ENCODE measurements around the gene DIAPH1.

Gene DIAPH1

GRCh38 chr5:141609044-141609443 is 9.8 kb downstream of the DIAPH1 start:
- no peak for TF ChIP-seq ZNF274 (IDR thresholded peaks at IDR 0.05; ENCODE audit: low read depth, low read length)

DNA sequence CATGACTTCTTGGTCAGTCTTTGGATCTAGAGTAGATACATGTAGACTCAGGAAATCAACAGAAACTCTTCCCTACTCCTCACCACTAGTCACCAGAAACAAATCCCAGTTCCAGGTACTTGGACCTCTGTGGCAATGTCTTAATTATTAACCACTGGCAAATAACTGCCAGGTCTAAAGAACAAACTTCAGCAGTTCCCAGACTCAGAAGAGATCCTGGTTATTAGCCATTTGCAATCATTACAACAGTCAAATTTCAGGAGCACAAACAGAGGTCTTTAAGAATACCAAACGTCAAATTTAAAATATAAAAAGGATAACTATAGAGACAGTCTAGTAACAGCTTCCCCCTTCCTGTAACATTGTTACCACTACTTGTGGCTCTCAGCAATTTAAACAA is 10.2 kb downstream of the DIAPH1 start:
- TF ChIP-seq ZNF274 (IDR thresholded peaks at IDR 0.05; ENCODE audit: low read depth, low read length), result no peak

More at GRCh38 chr5:141609044-141609443, 9.8 kb downstream of the DIAPH1 start:
- no peak overlapping the region for H3K4me3 ChIP-seq (ENCODE audit: low read length)

GRCh38 chr5:141608046-141608445 is 10.8 kb downstream of the DIAPH1 start:
- TF ChIP-seq ZNF274 (IDR thresholded peaks at IDR 0.05; ENCODE audit: low read depth, low read length), result no peak
- H3K4me3 ChIP-seq (ENCODE audit: low read length), result no peak overlapping the region

More for the DNA sequence above, 10.2 kb downstream of the DIAPH1 start:
- H3K4me3 ChIP-seq (ENCODE audit: low read length), result no peak overlapping the region

- 0 out of 2 replicates have a peak overlapping the region, but pooled peaks have one; percentile 73 for H3K4me3 ChIP-seq (ENCODE audit: low read length)
- TF ChIP-seq ZNF274 (IDR thresholded peaks at IDR 0.05; ENCODE audit: low read depth, low read length), result no peak
Measured at GRCh38 chr5:141605523-141606277, 13.1 kb downstream of the DIAPH1 start.

DNA sequence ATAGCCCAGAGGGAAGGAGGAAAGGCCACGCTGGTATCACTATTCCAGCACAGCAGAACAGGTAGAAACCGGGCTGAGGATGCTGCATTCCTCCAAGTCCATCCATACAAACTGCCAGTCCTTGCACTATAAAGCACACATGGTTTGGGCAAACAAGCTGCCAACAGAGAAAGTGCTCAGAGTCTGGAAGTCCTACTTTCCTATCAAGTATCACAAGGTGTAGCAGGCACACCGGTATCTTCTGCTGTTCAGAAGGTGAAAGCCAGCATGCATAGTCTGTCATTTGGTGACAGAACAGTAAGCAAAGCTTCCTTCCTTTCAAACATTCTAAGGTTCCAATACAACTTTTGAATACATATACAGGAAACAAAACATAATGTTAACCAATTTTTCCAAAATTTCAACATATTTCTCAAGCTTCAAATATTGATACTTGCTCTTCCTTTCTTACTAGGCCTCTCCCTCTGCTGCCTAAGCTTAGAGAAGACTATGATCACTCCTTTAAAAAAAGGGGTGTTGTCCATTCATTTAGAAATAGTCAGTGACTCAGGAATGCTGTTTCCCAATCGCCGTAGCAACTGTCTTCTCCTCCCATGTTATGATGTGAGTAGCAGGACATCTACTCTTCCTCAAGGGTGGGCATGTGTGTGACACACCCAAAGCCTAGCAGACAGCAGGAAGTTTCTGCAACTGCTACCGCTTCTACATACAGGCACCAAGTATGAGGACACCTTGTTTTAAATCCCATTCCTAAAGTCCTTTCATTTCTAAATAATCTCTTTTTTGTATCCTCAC is 14.7 kb downstream of the DIAPH1 start:
- no peak for TF ChIP-seq ZNF274 (IDR thresholded peaks at IDR 0.05; ENCODE audit: low read depth, low read length)
- no peak overlapping the region; the same call in 1 of the 2 replicates for H3K4me3 ChIP-seq (ENCODE audit: low read length)

DNA sequence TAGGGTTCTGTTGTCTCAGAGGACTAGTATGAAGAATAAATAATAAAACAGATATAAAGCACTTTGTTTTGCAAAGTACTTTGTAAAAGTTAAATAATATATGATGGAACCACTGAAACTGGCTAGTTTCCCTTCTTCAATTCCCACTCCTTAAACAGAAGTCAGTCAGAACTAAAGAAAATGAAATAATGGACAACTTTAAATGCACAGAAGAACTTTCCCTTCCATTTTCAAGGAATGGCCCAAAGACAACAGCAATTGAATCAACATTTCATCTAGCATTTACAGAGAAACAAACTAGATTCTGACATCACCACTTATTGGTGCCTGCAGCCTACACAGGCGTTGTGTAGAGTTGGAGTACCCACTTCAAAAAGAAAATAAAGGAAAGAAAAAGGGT is 16.2 kb downstream of the DIAPH1 start:
- no peak for TF ChIP-seq ZNF274 (IDR thresholded peaks at IDR 0.05; ENCODE audit: low read depth, low read length)
- no peak overlapping the region for H3K4me3 ChIP-seq (ENCODE audit: low read length)

GRCh38 chr5:141598391-141599345 is 20.1 kb downstream of the DIAPH1 start:
- no peak for TF ChIP-seq ZNF274 (IDR thresholded peaks at IDR 0.05; ENCODE audit: low read depth, low read length)
- no peak overlapping the region for H3K4me3 ChIP-seq (ENCODE audit: low read length)

- TF ChIP-seq ZNF274 (IDR thresholded peaks at IDR 0.05; ENCODE audit: low read depth, low read length), result no peak
- H3K4me3 ChIP-seq (ENCODE audit: low read length), result no peak overlapping the region
Measured at GRCh38 chr5:141597814-141598213, 21.0 kb downstream of the DIAPH1 start.

- TF ChIP-seq ZNF274 (IDR thresholded peaks at IDR 0.05; ENCODE audit: low read depth, low read length), result no peak
- no peak overlapping the region for H3K4me3 ChIP-seq (ENCODE audit: low read length)
Measured at GRCh38 chr5:141597394-141597793, 21.4 kb downstream of the DIAPH1 start.

- TF ChIP-seq ZNF274 (IDR thresholded peaks at IDR 0.05; ENCODE audit: low read depth, low read length), result no peak
- no peak overlapping the region for H3K4me3 ChIP-seq (ENCODE audit: low read length)
Measured at GRCh38 chr5:141596867-141597266, 21.9 kb downstream of the DIAPH1 start.

DNA sequence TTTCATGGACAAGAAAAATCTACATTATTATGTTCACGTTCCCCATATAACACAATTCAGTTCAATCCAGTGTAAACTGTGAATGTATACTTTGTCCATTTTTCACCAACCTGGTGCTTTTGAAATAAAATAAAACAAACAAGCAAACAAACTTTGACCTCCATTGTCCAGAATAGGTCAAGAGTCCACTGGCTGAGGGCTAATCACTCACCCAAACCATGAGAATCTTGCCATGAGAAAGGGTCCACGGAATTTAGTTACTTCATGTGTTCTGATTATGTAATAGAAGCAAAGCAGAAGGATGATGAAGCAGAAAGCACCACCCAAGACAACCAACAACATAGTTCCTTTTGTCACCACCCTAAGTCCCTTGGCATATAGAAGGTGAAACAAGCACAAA is 28.7 kb downstream of the DIAPH1 start:
- no peak overlapping the region for H3K4me3 ChIP-seq (ENCODE audit: low read length)
- no peak for TF ChIP-seq ZNF274 (IDR thresholded peaks at IDR 0.05; ENCODE audit: low read depth, low read length)

- TF ChIP-seq ZNF274 (IDR thresholded peaks at IDR 0.05; ENCODE audit: low read depth, low read length), result no peak
- H3K4me3 ChIP-seq (ENCODE audit: low read length), result no peak overlapping the region
Measured at GRCh38 chr5:141586246-141586645, 32.6 kb downstream of the DIAPH1 start.

DNA sequence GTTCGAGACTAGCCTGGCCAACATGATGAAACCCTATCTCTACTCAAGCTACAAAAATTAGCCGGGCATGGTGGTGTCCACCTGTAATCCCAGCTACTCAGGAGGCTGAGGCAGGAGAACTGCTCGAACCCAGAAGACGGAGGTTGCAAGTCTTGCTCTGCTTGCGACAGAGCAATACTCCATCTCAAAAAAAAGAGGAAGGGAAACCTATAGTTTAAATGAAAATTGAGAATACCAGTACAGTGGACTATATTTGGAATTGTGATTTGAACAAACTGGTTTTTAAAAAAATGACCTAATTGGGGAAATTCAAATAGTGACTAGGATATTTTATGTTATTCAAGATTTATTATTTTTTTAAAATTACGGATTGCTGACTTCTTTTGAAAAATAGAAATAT is 33.2 kb downstream of the DIAPH1 start:
- no peak overlapping the region for H3K4me3 ChIP-seq (ENCODE audit: low read length)
- no peak for TF ChIP-seq ZNF274 (IDR thresholded peaks at IDR 0.05; ENCODE audit: low read depth, low read length)

- no peak for TF ChIP-seq ZNF274 (IDR thresholded peaks at IDR 0.05; ENCODE audit: low read depth, low read length)
- no peak overlapping the region for H3K4me3 ChIP-seq (ENCODE audit: low read length)
Measured at GRCh38 chr5:141574122-141574510, 44.7 kb downstream of the DIAPH1 start.

All from GM08714 (cell line).